ENCODE data around the gene WDR86. TPM values are rescaled to one million over a fixed set of nuclear protein-coding genes. Genes with fewer than 3 reads are reported as not detected.

The WDR86 gene
- total and polyA plus RNA-seq, 2 of the 8 experiments (the other 6 are each of a cell fraction or from before 2014, with no cell fraction given): 12.7 to 15.8 TPM

DNA sequence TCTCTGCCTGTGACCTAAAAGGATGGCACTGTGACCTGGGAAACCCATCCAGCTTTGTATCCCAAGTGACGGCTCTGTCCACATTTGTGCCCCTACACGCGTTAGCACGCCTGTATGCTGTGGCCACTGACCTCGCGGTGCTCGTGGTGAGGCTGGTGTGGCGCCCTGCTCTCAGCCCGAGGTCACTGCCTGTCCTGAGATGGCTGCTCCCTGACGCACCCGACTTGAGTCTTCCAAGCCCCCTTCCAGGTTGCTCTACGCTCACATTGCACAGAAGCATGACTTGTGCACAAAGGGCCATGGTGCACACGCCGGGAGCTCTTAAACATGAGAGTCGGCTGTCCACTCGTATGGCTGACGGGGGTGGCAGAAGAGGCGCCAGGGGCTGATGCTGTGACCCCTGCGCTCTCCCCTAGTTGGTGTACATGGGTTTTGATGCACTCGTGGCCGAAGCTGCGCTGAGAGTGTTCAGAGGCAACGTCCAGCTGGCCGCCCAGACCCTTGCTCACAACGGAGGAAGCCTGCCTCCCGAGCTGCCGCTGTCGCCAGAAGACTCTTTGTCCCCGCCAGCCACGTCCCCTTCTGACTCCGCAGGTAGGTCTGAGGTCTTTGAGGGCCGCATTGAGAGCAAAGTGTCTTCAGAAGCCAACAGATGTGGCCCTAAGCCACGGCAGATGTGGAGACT lies 33.5 kb downstream of the WDR86 start:
- Histone ChIP-seq H3K14ac (ENCODE audit: insufficient read length) (no peak overlapping the region), H3K4me3 (ENCODE audit: extremely low read depth in 1 of 4, insufficient read depth in 2 of 4, low read depth in 3 of 4, low read length in 4 of 4) (no peak overlapping the region), H4K20me1 (replicated peaks in 1 of 2; ENCODE audit: control insufficient read depth in 1 of 2, insufficient read depth in 2 of 2, low read length in 2 of 2) (peaks cover 2% of the 10 kb centered on the region in 2 experiments), H2BK5ac (ENCODE audit: low read depth, low read length) (no peak overlapping the region), H3K36me3 (ENCODE audit: control insufficient read depth in 2 of 4, insufficient read depth in 4 of 4, low read length in 3 of 4) (peaks cover 0 to 15% (median 3%) of the 10 kb centered on the region in 4 experiments; a peak in 4 of 8 replicates), H3K79me2 (ENCODE audit: control insufficient read depth in 1 of 2, insufficient read depth in 2 of 2, low read length in 2 of 2) (no peaks in the 10 kb centered on the region), H4K5ac (ENCODE audit: insufficient read length, low read depth, low read length) (no peak overlapping the region), H3K23me2 (ENCODE audit: low read depth, low read length) (peaks cover 4% of the 10 kb centered on the region; the same call in 1 of the 2 replicates), H2BK12ac (ENCODE audit: low read depth, low read length) (no peak overlapping the region), H3K4ac (replicated peaks; ENCODE audit: insufficient read length, low read depth, low read length) (no peak overlapping the region), H2BK20ac (ENCODE audit: low read length) (no peak overlapping the region), H3K4me1 (replicated peaks in 1 of 4; ENCODE audit: control insufficient read depth in 3 of 4, insufficient read depth in 4 of 4, low read length in 3 of 4) (peaks cover 0 to 22% (median 9%) of the 10 kb centered on the region in 4 experiments; a peak in 4 of 7 replicates), H3K56ac (replicated peaks; ENCODE audit: insufficient read length, low read depth, low read length) (no peak overlapping the region), H2BK120ac (replicated peaks; ENCODE audit: low read depth, low read length) (no peak overlapping the region), H3K9ac (replicated peaks in 1 of 4; ENCODE audit: extremely low read depth in 1 of 4, low read depth in 3 of 4, low read length in 3 of 4) (0 out of 7 replicates have a peak overlapping the region, but pooled peaks of 1 of the 4 experiments have one; percentile 14), H2BK15ac (ENCODE audit: low read length) (no peak overlapping the region), H3K23ac (ENCODE audit: insufficient read length) (no peak overlapping the region), H3K9me3 (ENCODE audit: insufficient read depth in 2 of 2, low read depth in 1 of 2, low read length in 1 of 2) (no peaks in the 10 kb centered on the region), H3K79me1 (ENCODE audit: low read depth, low read length) (no peaks in the 10 kb centered on the region), H3K27me3 (replicated peaks in 1 of 4; ENCODE audit: control insufficient read depth in 3 of 4, extremely low read depth in 1 of 4, insufficient read depth in 3 of 4, low read length in 3 of 4) (no peaks in the 10 kb centered on the region; a peak in 1 of 7 replicates), H2AK5ac (ENCODE audit: low read depth, low read length) (no peak overlapping the region), H4K91ac (replicated peaks; ENCODE audit: insufficient read length, low read length) (no peak overlapping the region), H3K18ac (ENCODE audit: extremely low read depth, low read length) (no peak overlapping the region), H3K4me2 (ENCODE audit: insufficient read depth in 1 of 2, low read depth in 2 of 2, low read length in 2 of 2) (no peak overlapping the region), H2AFZ (ENCODE audit: low read length) (no peak overlapping the region), H3K27ac (ENCODE audit: low read depth, low read length) (no peak overlapping the region), H4K8ac (ENCODE audit: extremely low read depth, insufficient read depth, low read length) (peak overlapping the region; percentile 26; the same call in 1 of the 2 replicates)
- CTCF ChIA-PET (ENCODE audit: partially characterized antibody): interaction anchor here (0.6 to 16.9 kb wide), 3 partner anchors 74 to 230 kb away, joined by 3 to 185 read pairs (median 3); no protein-coding TSS in a partner anchor
- DNase-seq (ENCODE audit: low read depth in 1 of 2, low spot score in 2 of 2) (peak in 1 of 2 experiments; percentile 35), FAIRE-seq (no peak)
- POLR2A ChIA-PET (ENCODE audit: partially characterized antibody): interaction anchor here (0.7 kb wide), 1 partner anchor 80 kb away, joined by 3 read pairs; no protein-coding TSS in a partner anchor
- 90% methylated on average over 33 of the region's 33 CpGs; no CpG with 5 or more reads in 1 of the 2 experiments for WGBS, 2 experiments (ENCODE audit: extremely low coverage in 1 of 2, insufficient coverage in 1 of 2, insufficient read length in 1 of 2, insufficient replicate concordance in 2 of 2, low coverage in 1 of 2, low lambda C conversion rate in 2 of 2, missing lambda C conversion rate in 1 of 2)
- TF ChIP-seq SRF (IDR thresholded peaks at IDR 0.05; ENCODE audit: low read depth, low read length): no peak
- no peak for TF ChIP-seq SIN3A (conservative IDR thresholded peaks at IDR 0.05 in 1 of 2, IDR thresholded peaks at IDR 0.05 in 1 of 2; ENCODE audit: low read depth in 1 of 2, low read length in 2 of 2)
- TF ChIP-seq TAF7 (optimal IDR thresholded peaks at IDR 0.05; ENCODE audit: borderline replicate concordance, low read depth, low read length): no peak
- TF ChIP-seq CEBPB (IDR thresholded peaks at IDR 0.05; ENCODE audit: low read depth, low read length): no peak
- no peak for TF ChIP-seq JUN (IDR thresholded peaks at IDR 0.05; ENCODE audit: low read depth, low read length)
- TF ChIP-seq ASH2L (IDR thresholded peaks at IDR 0.05; ENCODE audit: low read length): no peak
- no peak for TF ChIP-seq BCL11A (IDR thresholded peaks at IDR 0.05; ENCODE audit: low read depth in 2 of 2, low read length in 2 of 2)
- no peak for TF ChIP-seq JUND (IDR thresholded peaks at IDR 0.05; ENCODE audit: low read length)
- TF ChIP-seq CTCF (IDR thresholded peaks at IDR 0.05; ENCODE audit: control extremely low read depth in 1 of 3, insufficient read depth in 1 of 3, low read depth in 1 of 3, low read length in 3 of 3): no peak
- TF ChIP-seq HDAC6 (IDR thresholded peaks at IDR 0.05; ENCODE audit: low read depth, low read length): no peak
